ENCODE data around the gene CD276.
"Not testable (repeated sequence)": the region's sequence is repeated elsewhere in the genome, so short reads cannot be mapped to it uniquely, and the experiment has no call there.

The CD276 gene

GRCh38 chr15:73714695-73715301, 30.6 kb downstream of the CD276 start:
- no peak for DNase-seq

- DNase-seq, result no peak
Measured at GRCh38 chr15:73715417-73715816, 31.2 kb downstream of the CD276 start.

GRCh38 chr15:73716417-73716816, 32.2 kb downstream of the CD276 start:
- DNase-seq, result no peak

- DNase-seq, result no peak
Measured at GRCh38 chr15:73717206-73717605, 33.0 kb downstream of the CD276 start.

GRCh38 chr15:73717802-73718201, 33.6 kb downstream of the CD276 start:
- no peak for DNase-seq

- DNase-seq, result no peak
Measured at GRCh38 chr15:73718694-73719093, 34.5 kb downstream of the CD276 start.

GRCh38 chr15:73722425-73722824, 38.2 kb downstream of the CD276 start:
- DNase-seq, result no peak

- DNase-seq, result no peak
Measured at GRCh38 chr15:73723191-73723590, 39.0 kb downstream of the CD276 start.

- DNase-seq, result no peak
Measured at GRCh38 chr15:73724212-73724611, 40.0 kb downstream of the CD276 start.

- no peak for DNase-seq
Measured at GRCh38 chr15:73727330-73727976, 43.3 kb downstream of the CD276 start.

GRCh38 chr15:73732051-73732450, 47.9 kb downstream of the CD276 start:
- DNase-seq, result not testable (repeated sequence)

- no peak for DNase-seq
Measured at GRCh38 chr15:73732930-73733329, 48.7 kb downstream of the CD276 start.

- no peak for DNase-seq
Measured at GRCh38 chr15:73737535-73737934, 53.4 kb downstream of the CD276 start.

GRCh38 chr15:73740152-73741048, 56.2 kb downstream of the CD276 start:
- DNase-seq, result no peak

- no peak for DNase-seq
Measured at GRCh38 chr15:73741321-73741836, 57.2 kb downstream of the CD276 start.

- DNase-seq, result no peak
Measured at GRCh38 chr15:73744293-73744692, 60.1 kb downstream of the CD276 start.

GRCh38 chr15:73745073-73745472, 60.9 kb downstream of the CD276 start:
- DNase-seq, result no peak

- no peak for DNase-seq
Measured at GRCh38 chr15:73746261-73746660, 62.1 kb downstream of the CD276 start.

GRCh38 chr15:73746883-73747282, 62.7 kb downstream of the CD276 start:
- no peak for DNase-seq

GRCh38 chr15:73747847-73748590, 63.8 kb downstream of the CD276 start:
- no peak for DNase-seq

GRCh38 chr15:73748730-73749129, 64.5 kb downstream of the CD276 start:
- no peak for DNase-seq

- no peak for DNase-seq
Measured at GRCh38 chr15:73749533-73749932, 65.3 kb downstream of the CD276 start.

- DNase-seq, result no peak
Measured at GRCh38 chr15:73749971-73750370, 65.8 kb downstream of the CD276 start.

Data from stimulated activated CD4-positive, alpha-beta T cell treated with anti-CD3 and anti-CD28 coated beads, Interleukin-15, amount 100 ng/mL, for 24 hours (primary cell).